HUES6 (cell line): Measurements from ENCODE around the gene GALNT17.

ENCODE experiments used
- H3K27ac ChIP-seq: 2 replicates; pipeline ENCODE4 v1.7.0; 2013; ENCODE audit warnings: low read depth, mild to moderate bottlenecking, low read length, inconsistent platforms
- H3K27me3 ChIP-seq: 2 replicates; pipeline ENCODE4 v1.6.1; 2013; ENCODE audit warnings: low read length; ENCODE audit not compliant: control insufficient read depth, insufficient read depth
- H3K36me3 ChIP-seq: 2 replicates; pipeline ENCODE4 v1.6.1; 2013; ENCODE audit warnings: low read length; ENCODE audit not compliant: control insufficient read depth, insufficient read depth
- H3K4me1 ChIP-seq: 2 replicates; pipeline ENCODE4 v1.6.1; 2013; ENCODE audit warnings: low read length; ENCODE audit not compliant: control insufficient read depth, insufficient read depth
- H3K4me3 ChIP-seq: 2 replicates; pipeline ENCODE4 v1.5.1; 2013; ENCODE audit warnings: low read depth, low read length
- H3K9ac ChIP-seq: one replicate; pipeline ENCODE4 v1.6.1; 2013; ENCODE audit warnings: mild to moderate bottlenecking, low read length
- H3K9me3 ChIP-seq: 2 replicates; pipeline ENCODE4 v1.6.1; 2013; ENCODE audit warnings: low read depth, low read length; ENCODE audit not compliant: control insufficient read depth, insufficient read depth

GALNT17 gene

GRCh38 chr7:71706597-71706975 lies 574.6 kb downstream of the GALNT17 start:
- H3K9me3 ChIP-seq = peaks cover 25% of the 10 kb centered on the region
- H3K36me3 ChIP-seq = no peaks in the 10 kb centered on the region
- no peaks in the 10 kb centered on the region for H3K4me1 ChIP-seq
- H3K27ac ChIP-seq = no peak overlapping the region
- H3K9ac ChIP-seq = no peak overlapping the region
- H3K27me3 ChIP-seq = no peaks in the 10 kb centered on the region
- H3K4me3 ChIP-seq = no peak overlapping the region

GRCh38 chr7:71707041-71707440 lies 575.1 kb downstream of the GALNT17 start:
- peaks cover 25% of the 10 kb centered on the region for H3K9me3 ChIP-seq
- H3K27ac ChIP-seq = no peak overlapping the region
- H3K27me3 ChIP-seq = no peaks in the 10 kb centered on the region
- no peaks in the 10 kb centered on the region for H3K36me3 ChIP-seq
- H3K4me3 ChIP-seq = no peak overlapping the region
- H3K9ac ChIP-seq = no peak overlapping the region
- H3K4me1 ChIP-seq = no peaks in the 10 kb centered on the region

GRCh38 chr7:71708710-71709109 lies 576.8 kb downstream of the GALNT17 start:
- Histone ChIP-seq H3K4me1 (no peaks in the 10 kb centered on the region), H3K27me3 (no peaks in the 10 kb centered on the region), H3K9ac (no peak overlapping the region), H3K9me3 (peaks cover 25% of the 10 kb centered on the region), H3K4me3 (no peak overlapping the region), H3K27ac (no peak overlapping the region), H3K36me3 (no peaks in the 10 kb centered on the region)

- no peak overlapping the region for H3K4me3 ChIP-seq
- no peaks in the 10 kb centered on the region for H3K36me3 ChIP-seq
- H3K9ac ChIP-seq = no peak overlapping the region
- H3K4me1 ChIP-seq = no peaks in the 10 kb centered on the region
- H3K27me3 ChIP-seq = no peaks in the 10 kb centered on the region
- no peak overlapping the region for H3K27ac ChIP-seq
- H3K9me3 ChIP-seq = peaks cover 22% of the 10 kb centered on the region
These were observed 578.5 kb downstream of the GALNT17 start for GRCh38 chr7:71710442-71710841.

GRCh38 chr7:71712653-71713180 lies 580.8 kb downstream of the GALNT17 start:
- no peak overlapping the region for H3K9ac ChIP-seq
- no peak overlapping the region for H3K4me3 ChIP-seq
- no peak overlapping the region for H3K27ac ChIP-seq
- H3K27me3 ChIP-seq = no peaks in the 10 kb centered on the region
- peaks cover 7% of the 10 kb centered on the region for H3K9me3 ChIP-seq
- peaks cover 3% of the 10 kb centered on the region; the same call in 1 of the 2 replicates for H3K4me1 ChIP-seq
- H3K36me3 ChIP-seq = no peaks in the 10 kb centered on the region

GRCh38 chr7:71716690-71717089 lies 584.7 kb downstream of the GALNT17 start:
- no peaks in the 10 kb centered on the region for H3K36me3 ChIP-seq
- no peak overlapping the region for H3K4me3 ChIP-seq
- no peak overlapping the region for H3K27ac ChIP-seq
- no peak overlapping the region for H3K9ac ChIP-seq
- H3K27me3 ChIP-seq = no peaks in the 10 kb centered on the region
- 0 out of 2 replicates have a peak, but pooled peaks cover 3% of the 10 kb centered on the region for H3K9me3 ChIP-seq
- H3K4me1 ChIP-seq = peaks cover 3% of the 10 kb centered on the region; the same call in 1 of the 2 replicates

GRCh38 chr7:71718563-71718962 lies 586.6 kb downstream of the GALNT17 start:
- Histone ChIP-seq H3K9ac (no peak overlapping the region), H3K4me1 (peaks cover 9% of the 10 kb centered on the region; the same call in 1 of the 2 replicates)

GRCh38 chr7:71721742-71722141 lies 589.8 kb downstream of the GALNT17 start:
- H3K9ac ChIP-seq = no peak overlapping the region
- no peaks in the 10 kb centered on the region for H3K27me3 ChIP-seq
- H3K36me3 ChIP-seq = no peaks in the 10 kb centered on the region
- 0 out of 2 replicates have a peak, but pooled peaks cover 3% of the 10 kb centered on the region for H3K9me3 ChIP-seq
- H3K4me3 ChIP-seq = no peak overlapping the region
- H3K4me1 ChIP-seq = peaks cover 8% of the 10 kb centered on the region; the same call in 1 of the 2 replicates
- no peak overlapping the region for H3K27ac ChIP-seq

More at GRCh38 chr7:71718563-71718962, 586.6 kb downstream of the GALNT17 start:
- no peaks in the 10 kb centered on the region for H3K36me3 ChIP-seq
- no peak overlapping the region for H3K4me3 ChIP-seq
- no peak overlapping the region for H3K27ac ChIP-seq
- H3K27me3 ChIP-seq = no peaks in the 10 kb centered on the region
- H3K9me3 ChIP-seq = 0 out of 2 replicates have a peak, but pooled peaks cover 3% of the 10 kb centered on the region

GRCh38 chr7:71723859-71724258 lies 591.9 kb downstream of the GALNT17 start:
- Histone ChIP-seq H3K27me3 (no peaks in the 10 kb centered on the region), H3K9ac (no peak overlapping the region), H3K4me3 (no peak overlapping the region), H3K4me1 (peaks cover 7% of the 10 kb centered on the region; the same call in 1 of the 2 replicates), H3K27ac (no peak overlapping the region), H3K9me3 (peaks cover 4% of the 10 kb centered on the region; the same call in 1 of the 2 replicates), H3K36me3 (no peaks in the 10 kb centered on the region)

- H3K4me3 ChIP-seq = no peak overlapping the region
- H3K36me3 ChIP-seq = no peaks in the 10 kb centered on the region
- no peaks in the 10 kb centered on the region for H3K27me3 ChIP-seq
- H3K9me3 ChIP-seq = peaks cover 19% of the 10 kb centered on the region; the same call in 1 of the 2 replicates
- peaks cover 2% of the 10 kb centered on the region; the same call in 1 of the 2 replicates for H3K4me1 ChIP-seq
- H3K27ac ChIP-seq = no peak overlapping the region
- no peak overlapping the region for H3K9ac ChIP-seq
These were observed 595.4 kb downstream of the GALNT17 start for GRCh38 chr7:71727347-71727746.

- Histone ChIP-seq H3K4me3 (no peak overlapping the region), H3K36me3 (no peaks in the 10 kb centered on the region), H3K9me3 (peaks cover 19% of the 10 kb centered on the region; the same call in 1 of the 2 replicates), H3K27me3 (no peaks in the 10 kb centered on the region), H3K27ac (no peak overlapping the region), H3K9ac (no peak overlapping the region), H3K4me1 (peaks cover 8% of the 10 kb centered on the region; the same call in 1 of the 2 replicates)
These were observed 599.8 kb downstream of the GALNT17 start for GRCh38 chr7:71731740-71732139.
